ENCODE measurements around the gene TMC7. TPM values are rescaled to one million over a fixed set of nuclear protein-coding genes. Genes with fewer than 3 reads are reported as not detected.

The TMC7 gene
- total RNA-seq, 1 donor from 2014 or later = 1.1 TPM

- DNase-seq (ENCODE audit: low read depth) = no peak
Measured at GRCh38 chr16:19089410-19089955, 105.7 kb downstream of the TMC7 start.

DNA sequence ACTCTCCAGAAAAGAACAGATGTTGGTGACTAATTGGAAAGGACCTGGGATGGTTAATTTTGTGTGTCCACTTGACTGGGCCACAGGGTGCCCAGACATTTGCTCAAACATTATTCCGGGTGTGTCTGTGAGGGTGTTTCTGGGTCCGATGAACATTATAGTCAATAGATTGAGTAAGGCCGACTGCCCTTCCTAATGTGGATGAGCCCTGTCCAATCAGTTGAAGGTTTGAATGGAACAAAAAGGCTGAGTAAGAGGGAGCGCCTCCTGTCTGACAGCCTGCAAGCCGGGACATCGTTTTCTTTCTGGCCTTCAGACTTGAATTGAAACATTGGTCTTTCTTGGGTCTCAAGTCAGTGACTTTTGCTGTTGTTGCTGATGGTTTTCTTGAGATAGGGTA is 107.2 kb downstream of the TMC7 start:
- DNase-seq (ENCODE audit: low read depth) = no peak

GRCh38 chr16:19092653-19093410 is 109.1 kb downstream of the TMC7 start:
- DNase-seq (ENCODE audit: low read depth) = no peak

- DNase-seq (ENCODE audit: low read depth) = no peak
Measured at GRCh38 chr16:19093631-19094541, 110.2 kb downstream of the TMC7 start.

DNA sequence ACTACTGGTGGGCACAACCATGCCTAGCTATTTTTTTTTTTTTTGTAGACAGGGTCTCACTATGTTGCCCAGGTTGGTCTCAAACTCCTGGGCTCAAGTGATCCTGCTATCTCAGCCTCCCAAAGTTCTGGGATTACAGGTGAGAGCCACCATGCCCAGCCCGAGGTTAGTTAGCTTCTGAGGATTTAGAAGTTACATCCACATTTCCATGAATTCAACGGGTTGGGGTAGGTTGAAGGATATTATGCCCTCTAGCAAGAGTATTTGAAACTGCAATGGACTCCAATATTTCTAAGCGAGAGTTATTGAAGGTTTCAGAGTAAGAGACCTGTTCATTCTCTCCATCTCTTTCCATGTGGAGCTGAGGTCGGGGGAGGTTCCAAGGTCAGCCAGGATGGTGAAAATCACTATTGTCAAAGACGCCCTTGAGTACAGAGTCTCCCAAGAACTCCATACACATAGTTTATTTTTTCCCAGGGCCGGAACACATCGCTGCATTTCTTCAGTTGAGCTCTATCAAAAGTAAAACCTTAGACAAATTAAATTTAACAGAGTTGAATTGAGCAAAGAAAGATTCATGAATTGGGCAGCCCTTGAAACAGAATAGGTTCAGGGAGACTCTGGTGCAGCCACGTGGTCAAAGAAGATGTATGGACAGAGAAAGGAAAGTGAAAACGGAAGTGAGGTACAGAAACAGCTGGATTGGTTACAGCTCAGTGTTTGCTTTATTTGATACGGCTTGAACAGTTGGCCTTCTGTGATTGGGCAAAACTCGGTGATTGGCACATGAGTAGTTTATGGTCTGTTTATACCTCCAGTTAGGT is 111.0 kb downstream of the TMC7 start:
- DNase-seq (ENCODE audit: low read depth) = no peak

- DNase-seq (ENCODE audit: low read depth) = peak; percentile 80
Measured at GRCh38 chr16:19095654-19096053, 111.9 kb downstream of the TMC7 start.

GRCh38 chr16:19098173-19098572 is 114.4 kb downstream of the TMC7 start:
- no peak for DNase-seq (ENCODE audit: low read depth)

DNA sequence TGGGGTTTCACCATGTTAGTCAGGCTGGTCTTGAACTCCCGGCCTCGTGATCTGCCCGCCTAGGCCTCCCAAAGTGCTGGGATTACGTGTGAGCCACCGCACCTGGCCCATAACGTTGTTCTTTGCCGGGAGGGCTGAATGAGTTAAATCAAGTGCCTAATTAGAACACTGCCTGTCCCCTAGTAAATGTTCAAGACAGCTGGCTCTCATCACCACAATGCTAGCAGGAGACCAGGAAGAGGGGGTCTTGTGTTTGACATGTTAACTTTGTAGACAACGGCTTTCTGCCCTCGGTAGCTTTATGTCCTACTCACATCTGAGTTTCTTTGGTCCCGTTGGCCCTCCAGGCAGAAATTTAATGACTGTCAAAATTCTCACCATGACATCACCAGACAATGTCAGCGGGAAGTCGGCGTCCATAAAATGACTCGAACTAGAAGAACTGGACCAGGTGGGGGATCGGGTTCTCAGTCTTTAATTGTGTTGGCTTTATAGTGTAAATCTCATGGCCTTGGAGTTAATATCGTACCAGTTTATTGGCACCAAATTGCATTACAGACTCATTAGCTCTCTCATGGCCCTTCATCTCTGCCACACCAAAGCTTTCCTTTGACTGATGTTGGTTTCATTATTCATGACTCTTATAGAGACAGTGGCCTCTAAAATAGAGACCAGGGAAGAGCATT is 118.6 kb downstream of the TMC7 start:
- no peak for DNase-seq (ENCODE audit: low read depth)

DNA sequence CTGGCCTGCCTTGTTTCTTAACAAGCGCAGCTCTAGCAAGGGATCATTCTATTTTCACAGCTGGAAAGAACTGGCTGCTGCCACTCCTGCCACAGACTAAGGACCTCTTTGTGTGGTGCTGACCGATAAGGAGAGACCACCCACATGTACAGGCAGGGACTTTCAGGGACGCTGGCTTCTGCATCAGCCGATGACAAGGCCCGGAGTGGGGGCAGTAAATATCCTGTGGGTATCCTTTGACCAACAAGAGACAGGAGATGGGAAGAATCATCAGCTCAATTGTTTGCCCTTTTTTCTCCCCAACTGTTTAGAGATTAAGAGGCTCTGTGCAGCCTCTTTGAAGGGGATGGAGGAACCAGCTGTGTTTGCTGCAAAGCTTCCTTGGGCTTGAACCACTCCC is 120.9 kb downstream of the TMC7 start:
- DNase-seq (ENCODE audit: low read depth) = no peak

DNA sequence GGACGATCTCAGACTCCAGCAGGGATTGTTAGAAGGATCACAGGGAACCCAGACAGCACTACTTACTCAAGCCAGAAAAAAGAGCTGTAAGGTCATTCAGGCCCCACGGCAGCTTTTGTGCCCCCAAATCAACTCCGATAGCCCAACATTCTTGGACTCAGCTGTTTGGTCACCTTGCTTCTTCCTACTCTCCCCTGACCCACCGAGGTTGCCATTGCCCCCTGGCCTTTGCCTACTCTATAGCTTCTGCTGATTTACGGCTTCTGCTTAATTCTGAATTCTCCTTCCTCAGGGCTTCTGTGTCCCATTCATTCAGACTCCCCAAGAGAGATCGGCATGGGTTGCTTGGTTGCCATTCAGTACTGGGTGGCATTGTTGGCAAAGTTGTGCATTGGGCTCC is 121.4 kb downstream of the TMC7 start:
- DNase-seq (ENCODE audit: low read depth) = no peak

DNA sequence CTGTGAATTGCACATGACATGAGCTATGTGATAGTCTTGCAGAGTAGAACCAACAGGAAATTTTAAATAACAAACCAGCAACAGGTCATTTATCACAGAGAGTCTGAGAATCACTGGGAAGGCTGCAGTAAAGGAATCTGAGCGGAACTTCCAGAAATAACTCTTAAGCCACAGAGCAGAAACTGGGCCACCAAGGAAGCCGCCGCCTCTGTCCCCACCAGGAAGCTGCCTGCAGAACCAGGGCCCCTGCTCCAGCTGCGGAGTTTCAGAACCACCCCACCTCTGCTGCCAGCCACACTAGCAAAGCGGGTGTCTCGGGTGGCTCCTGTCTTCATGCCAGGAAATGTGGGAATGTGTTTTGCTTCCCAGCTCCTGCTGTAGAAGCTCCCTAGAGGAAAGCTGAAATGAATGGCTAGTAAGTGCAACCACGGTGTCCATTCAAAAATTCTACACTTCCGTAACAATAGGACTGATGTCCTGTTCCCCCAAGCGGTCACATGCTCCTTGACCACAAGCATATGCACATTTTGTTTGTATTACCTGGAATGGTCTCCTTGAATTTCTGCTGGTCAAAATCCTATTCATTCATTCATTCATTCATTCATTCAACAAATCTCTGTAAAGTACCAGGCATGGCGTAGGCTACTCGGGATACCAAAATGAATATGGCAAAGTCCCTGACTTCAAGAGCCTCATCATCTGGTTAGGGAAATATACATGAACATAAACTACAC is 122.3 kb downstream of the TMC7 start:
- no peak for DNase-seq (ENCODE audit: low read depth)

DNA sequence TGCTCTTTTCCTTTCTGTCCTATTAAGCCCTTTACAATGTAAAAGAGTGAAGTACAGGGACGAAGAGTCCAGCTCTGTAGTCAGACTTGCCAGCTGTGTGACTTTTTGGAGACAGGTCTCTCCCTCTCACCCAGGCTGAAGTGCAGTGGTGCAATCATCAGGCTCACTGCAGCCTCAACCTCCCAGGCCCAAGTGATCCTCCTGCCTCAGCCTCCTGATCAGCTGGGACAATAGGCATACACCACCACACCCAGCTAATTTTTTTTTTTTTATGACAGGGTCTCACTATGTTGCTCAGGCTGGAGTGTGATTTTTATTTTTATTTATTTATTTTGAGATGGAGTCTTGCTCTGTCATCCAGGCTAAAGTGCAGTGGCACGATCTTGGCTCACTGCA is 122.9 kb downstream of the TMC7 start:
- DNase-seq (ENCODE audit: low read depth) = no peak

- no peak for DNase-seq (ENCODE audit: low read depth)
Measured at GRCh38 chr16:19108409-19109287, 124.9 kb downstream of the TMC7 start.

GRCh38 chr16:19109288-19109664 is 125.5 kb downstream of the TMC7 start:
- DNase-seq (ENCODE audit: low read depth) = no peak

DNA sequence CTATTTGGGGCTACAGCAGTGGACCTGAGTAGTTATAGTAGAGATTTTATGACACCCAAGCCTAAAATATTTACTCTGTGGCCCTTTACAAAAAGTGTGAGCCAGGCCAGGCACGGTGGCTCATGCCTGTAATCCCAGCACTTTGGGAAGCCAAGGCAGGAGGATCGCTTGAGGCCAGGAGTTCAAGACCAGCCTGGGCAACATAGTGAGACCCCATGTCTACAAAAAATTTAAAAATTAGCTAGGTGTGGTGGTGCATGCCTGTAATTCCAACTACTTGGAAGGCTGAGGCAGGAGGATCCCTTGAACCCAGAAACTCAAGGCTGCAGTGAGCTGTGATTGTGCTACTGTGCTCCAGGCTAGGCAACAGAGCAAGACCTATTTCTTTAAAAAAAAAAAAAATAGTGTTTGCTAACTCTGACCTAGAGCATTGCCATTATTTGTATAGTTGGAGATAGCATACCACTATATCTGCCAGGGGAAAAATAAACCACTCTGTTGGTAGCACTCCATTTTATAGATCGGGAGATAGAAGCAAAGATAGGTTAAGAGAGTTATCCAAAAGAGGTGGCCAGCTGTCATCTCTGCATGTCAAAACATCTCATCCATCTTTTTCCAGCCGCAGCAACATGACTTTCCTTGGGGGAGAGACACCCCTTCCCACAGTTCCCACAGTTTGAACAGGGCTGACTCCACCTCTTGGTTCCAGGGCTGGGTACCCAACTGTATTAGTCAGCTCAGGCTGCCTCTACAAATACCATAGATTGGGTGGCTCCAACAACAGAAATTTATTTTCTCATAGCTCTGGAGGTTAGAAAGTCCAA is 127.0 kb downstream of the TMC7 start:
- DNase-seq (ENCODE audit: low read depth) = no peak

GRCh38 chr16:19112099-19112407 is 128.3 kb downstream of the TMC7 start:
- DNase-seq (ENCODE audit: low read depth) = no peak

Measured in renal cortical epithelial cell (primary cell).